Endothelial cell of umbilical vein (primary cell): ENCODE results near the gene CLDND1. TPM values are rescaled to one million over a fixed set of nuclear protein-coding genes. Genes with fewer than 3 reads are reported as not detected.

ENCODE experiments used
- BruUV-seq: library from RNA; stranded (reverse); fragments of 400-500 nt; replicated peaks from 2 replicates; lab custom pipeline; 2021; lab: Mats Ljungman, UMichigan
- CTCF ChIA-PET: fragments of 300-600, 350-600 bp; sonication (Branson Sonifier 250); formaldehyde crosslinking; loops from one replicate; lab custom pipeline; 2021; ENCODE audit warnings: antibody characterized with exemption, inconsistent platforms; lab: Charles Lee
- POLR2A ChIA-PET: fragments of 300-600, 350-600 bp; sonication (Branson Sonifier 250); formaldehyde crosslinking; loops from one replicate; lab custom pipeline; 2021; ENCODE audit warnings: antibody characterized with exemption, inconsistent platforms; lab: Charles Lee
- DNase-seq: peaks from one replicate; pipeline ENCODE4 v3.0.0-alpha.2; 2011; ENCODE audit warnings: low read depth, low spot score
- FAIRE-seq: peaks from 2 replicates; lab custom pipeline; 2011; peaks lifted over from hg19 to GRCh38; lab: Jason Lieb, UNC
- H2AFZ ChIP-seq: 2 replicates; pipeline ENCODE4 v1.6.0; 2012; ENCODE audit warnings: low read depth, low read length, control low read depth, inconsistent platforms
- H3K27ac ChIP-seq: 2 replicates; pipeline ENCODE4 v1.5.1; 2011; ENCODE audit warnings: low read depth, mild to moderate bottlenecking, control low read depth, low read length, moderate library complexity; ENCODE audit not compliant: insufficient read depth
- H3K27me3 ChIP-seq, 2 experiments: 2 replicates each; pipeline versions ENCODE4 v1.6.0 to v1.6.1; 2011; ENCODE audit warnings: low read length in 2 of 2, mixed read lengths in 1 of 2; ENCODE audit not compliant: control insufficient read depth in 2 of 2, insufficient read depth in 2 of 2
- H3K36me3 ChIP-seq, 2 experiments: 2 replicates in 1 of 2; 3 replicates in 1 of 2; pipeline ENCODE4 v1.5.1; 2011; ENCODE audit warnings: low read length in 2 of 2, mild to moderate bottlenecking in 1 of 2, moderate library complexity in 1 of 2; ENCODE audit not compliant: control insufficient read depth in 2 of 2, insufficient read depth in 2 of 2; ENCODE audit errors: extremely low read depth in 1 of 2
- H3K4me1 ChIP-seq: 3 replicates; pipeline ENCODE4 v1.5.1; 2011; ENCODE audit warnings: mild to moderate bottlenecking, low read length; ENCODE audit not compliant: control insufficient read depth, insufficient read depth; ENCODE audit errors: extremely low read depth
- H3K4me2 ChIP-seq: 2 replicates; pipeline ENCODE4 v1.6.1; 2011; ENCODE audit warnings: low read length, control low read depth, mixed read lengths; ENCODE audit not compliant: insufficient read depth
- H3K4me3 ChIP-seq, 3 experiments: fragments of 200-600 bp in 1 of 3; sonication (generic), shearing (Covaris generic) in 1 of 3; replicated peaks in 1 of 3; 2 replicates each; pipeline ENCODE4 v1.5.1; 2011 to 2016; ENCODE audit warnings: control low read depth in 3 of 3, low read length in 3 of 3, mild to moderate bottlenecking in 2 of 3, inconsistent platforms in 1 of 3, low read depth in 1 of 3, moderate library complexity in 1 of 3; ENCODE audit not compliant: insufficient read depth in 1 of 3
- H3K79me2 ChIP-seq: 2 replicates; pipeline ENCODE4 v1.6.0; 2012; ENCODE audit warnings: low read length, inconsistent platforms; ENCODE audit not compliant: control insufficient read depth, insufficient read depth
- H3K9ac ChIP-seq: replicated peaks from 2 replicates; pipeline ENCODE3; 2011; ENCODE audit warnings: low read length, control low read depth; ENCODE audit not compliant: insufficient read depth; ENCODE audit errors: extremely low read depth
- H3K9me1 ChIP-seq: replicated peaks from 3 replicates; pipeline ENCODE4 v1.6.0; 2011; ENCODE audit warnings: mild to moderate bottlenecking, low read length; ENCODE audit not compliant: control insufficient read depth, insufficient read depth; ENCODE audit errors: extremely low read depth
- H3K9me3 ChIP-seq: replicated peaks from 2 replicates; pipeline ENCODE4 v1.5.1; 2012; ENCODE audit warnings: low read length, inconsistent platforms; ENCODE audit not compliant: control insufficient read depth, insufficient read depth
- H4K20me1 ChIP-seq: replicated peaks from 2 replicates; pipeline ENCODE3; 2011; ENCODE audit warnings: mild to moderate bottlenecking, low read length; ENCODE audit not compliant: control insufficient read depth, insufficient read depth; ENCODE audit errors: extremely low read depth
- CTCF ChIP-seq, 2 donors: IDR thresholded peaks; 1 replicate in 1 of 2; 2 replicates in 1 of 2; pipeline ENCODE4 v1.5.1; 2011; ENCODE audit warnings: low read length in 2 of 2, mild to moderate bottlenecking in 2 of 2, moderate library complexity in 2 of 2, control low read depth in 1 of 2, inconsistent platforms in 1 of 2, low read depth in 1 of 2; ENCODE audit not compliant: insufficient read depth in 1 of 2; ENCODE audit errors: extremely low read depth in 1 of 2
- EZH2 ChIP-seq: IDR thresholded peaks from 2 replicates; pipeline ENCODE4 v1.6.1; 2012; ENCODE audit warnings: borderline replicate concordance, low read depth, mild to moderate bottlenecking, moderate library complexity, low read length, inconsistent platforms; ENCODE audit not compliant: severe bottlenecking
- FOS ChIP-seq: IDR thresholded peaks from 2 replicates; pipeline ENCODE4 v1.6.1; 2011; ENCODE audit warnings: mild to moderate bottlenecking, low read length, moderate library complexity, borderline replicate concordance; ENCODE audit not compliant: insufficient read depth
- GATA2 ChIP-seq: IDR thresholded peaks from 2 replicates; pipeline ENCODE4 v1.7.0; 2011; ENCODE audit warnings: low read depth, mild to moderate bottlenecking, moderate library complexity, mixed read lengths, low read length; ENCODE audit not compliant: insufficient read length, insufficient read depth
- JUN ChIP-seq: IDR thresholded peaks from 2 replicates; pipeline ENCODE4 v1.6.1; 2011; ENCODE audit warnings: borderline replicate concordance, low read depth; ENCODE audit not compliant: insufficient read length, insufficient read depth
- MAX ChIP-seq: IDR thresholded peaks from 2 replicates; pipeline ENCODE4 v1.6.1; 2011; ENCODE audit not compliant: insufficient read depth, insufficient read length
- MYC ChIP-seq: IDR thresholded peaks from one replicate; pipeline ENCODE4 v1.6.1; 2011; ENCODE audit warnings: mild to moderate bottlenecking, low read depth, low read length
- POLR2A ChIP-seq: IDR thresholded peaks from 2 replicates; pipeline ENCODE4 v1.6.1; 2012; ENCODE audit warnings: low read depth, mild to moderate bottlenecking, control low read depth, low read length
- POLR2AphosphoS5 ChIP-seq: IDR thresholded peaks from 2 replicates; pipeline ENCODE4 v1.6.1; 2012; ENCODE audit warnings: low read depth, mild to moderate bottlenecking, control low read depth, low read length, moderate library complexity; ENCODE audit not compliant: insufficient read depth
- dilution Hi-C: fragments of 300-500 bp; cut with MboI; formaldehyde crosslinking; loops from one replicate; pipeline ENCODE4 v1.15.0; 2019; ENCODE audit warnings: low sequenced_read_pairs; ENCODE audit not compliant: extremely low pct_ligation_motif_present
- intact Hi-C: fragments of 100-400 bp; cut with micrococcal nuclease; formaldehyde crosslinking; loops from one replicate; pipeline ENCODE4 v1.10.0; 2022
- polyA plus RNA-seq, 4 experiments: library from polyadenylated mRNA; depleted of rRNA in 3 of 4; stranded (reverse) in 3 of 4; unstranded in 1 of 4; fragments of >200 nt; gene quantifications; 2 replicates each; pipeline versions ENCODE4 v1.2.1 to v1.2.3, GENCODE V29; 2011 to 2012; ENCODE audit warnings: missing spikeins in 1 of 4
- total RNA-seq: library from RNA; stranded (reverse); gene quantifications from 2 replicates; pipeline ENCODE4 v1.2.3, GENCODE V29; 2021

CLDND1 gene
- total and polyA plus RNA-seq, 2 donors (not counting 3 experiments of a cell fraction or from before 2014, with no cell fraction given) = 101 to 214 TPM

DNA sequence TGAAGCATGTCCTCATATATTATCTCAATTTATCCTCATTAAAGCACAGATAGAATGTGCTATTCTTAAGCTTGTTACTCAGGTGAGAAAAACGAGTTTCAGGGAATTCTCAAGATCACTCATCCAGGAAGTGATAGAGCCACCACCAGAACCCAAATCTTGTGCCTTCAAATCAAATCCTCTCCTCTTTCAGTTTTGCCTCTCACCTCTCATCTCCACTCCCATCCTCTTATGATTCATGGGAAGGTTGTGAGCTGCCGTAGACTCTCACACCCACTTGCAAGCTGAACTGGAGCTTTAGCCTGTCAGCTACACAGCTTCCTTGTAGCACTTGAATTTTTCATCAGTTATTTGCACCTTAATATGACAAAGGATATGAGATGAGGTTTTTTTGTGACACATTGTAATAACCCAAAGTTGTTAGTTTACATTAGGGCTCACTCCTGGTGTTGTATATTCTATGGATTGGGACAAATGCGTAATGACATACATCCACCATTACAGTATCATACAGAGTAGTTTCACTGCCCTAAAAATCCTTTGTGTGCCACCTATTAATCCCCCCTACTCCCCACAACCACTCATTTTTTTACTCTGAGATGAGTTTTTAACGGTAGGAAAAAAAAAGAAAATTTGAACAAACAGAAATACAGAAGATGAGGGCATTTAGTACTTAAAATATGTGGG is 34.8 kb upstream of the CLDND1 start:
- DNase-seq (no peak), FAIRE-seq (no peak)
- Histone ChIP-seq H3K9me1 (no peaks in the 10 kb centered on the region), H3K27me3 (peaks cover 21 to 50% of the 10 kb centered on the region in 2 experiments), H3K27ac (no peak overlapping the region), H3K9me3 (no peaks in the 10 kb centered on the region), H2AFZ (no peak overlapping the region), H3K4me2 (no peak overlapping the region), H3K9ac (no peak overlapping the region), H4K20me1 (no peaks in the 10 kb centered on the region), H3K79me2 (no peaks in the 10 kb centered on the region), H3K4me1 (no peaks in the 10 kb centered on the region), H3K36me3 (no peaks in the 10 kb centered on the region), H3K4me3 (no peak overlapping the region)
- ChIA-PET POLR2A (no interaction called here), CTCF (interaction anchor here (0.8 kb wide), 1 partner anchor 12 kb away, joined by 3 read pairs; no protein-coding TSS in a partner anchor)
- dilution Hi-C loops (no loop called here), intact Hi-C loops (no loop called here)
- BruUV-seq = no TSS peak
- TF ChIP-seq CTCF (IDR thresholded peaks at IDR 0.05; ENCODE audit: extremely low read depth in 1 of 2, insufficient read depth in 1 of 2, low read depth in 1 of 2, low read length in 2 of 2) (no peak), EZH2 (no peak), MAX (no peak), JUN (no peak), MYC (no peak), POLR2AphosphoS5 (no peak), POLR2A (no peak), GATA2 (no peak), FOS (no peak)
